SK-N-MC (cell line): ENCODE results near the gene HOXC13.

Experiments used
- EZH2 ChIP-seq: fragments of 200-600 bp; sonication (generic); IDR thresholded peaks from one replicate; pipeline ENCODE4 v1.6.1; 2017; ENCODE audit warnings: antibody characterized with exemption
- POLR2AphosphoS5 ChIP-seq: IDR thresholded peaks from 2 replicates; pipeline ENCODE4 v1.6.1; 2012; ENCODE audit warnings: mild to moderate bottlenecking, low read depth, low read length, borderline replicate concordance

- TF ChIP-seq EZH2, result no peak
- no peak for TF ChIP-seq POLR2AphosphoS5
These were observed 25.7 kb downstream of the HOXC13 start for GRCh38 chr12:53964315-53964713.
